Keratinocyte (primary cell): Measurements from ENCODE around the gene GFI1.

Source experiments
- CTCF ChIP-seq, 3 experiments: IDR thresholded peaks in 1 of 3; conservative IDR thresholded peaks in 1 of 3; optimal IDR thresholded peaks in 1 of 3; 2 replicates in 2 of 3; 3 replicates in 1 of 3; pipeline versions ENCODE3 to v1.5.1; 2011; ENCODE audit warnings: low read length in 3 of 3, mild to moderate bottlenecking in 3 of 3, moderate library complexity in 2 of 3, control low read depth in 1 of 3, inconsistent platforms in 1 of 3; ENCODE audit not compliant: insufficient read depth in 2 of 3; ENCODE audit errors: extremely low read depth in 1 of 3
- EZH2 ChIP-seq: IDR thresholded peaks from one replicate; pipeline ENCODE4 v1.6.1; 2012; ENCODE audit warnings: inconsistent platforms, mild to moderate bottlenecking, low read length, moderate library complexity

GRCh38 chr1:92500552-92500951, 13.8 kb upstream of the GFI1 start:
- TF ChIP-seq EZH2 (no peak), CTCF (optimal IDR thresholded peaks at IDR 0.05 in 1 of 3, IDR thresholded peaks at IDR 0.05 in 1 of 3, conservative IDR thresholded peaks at IDR 0.05 in 1 of 3; ENCODE audit: extremely low read depth in 1 of 3, insufficient read depth in 2 of 3, low read length in 3 of 3) (no peak)
